ENCODE measurements around the gene RHEBL1.

- TF ChIP-seq CTCF (conservative IDR thresholded peaks at IDR 0.05; ENCODE audit: low read depth, low read length), result no peak
- no peak for TF ChIP-seq CHD1 (IDR thresholded peaks at IDR 0.05; ENCODE audit: low read depth, low read length)
- no peak for TF ChIP-seq POLR2A (IDR thresholded peaks at IDR 0.05; ENCODE audit: low read depth, low read length)
Observed at GRCh38 chr12:49079793-49080192, 10.0 kb upstream of the RHEBL1 start.

Measured in IMR-90 (cell line).